WTC11 (cell line): Measurements from ENCODE around the gene RIOK1. TPM values are rescaled to one million over a fixed set of nuclear protein-coding genes. Genes with fewer than 3 reads are reported as not detected.

ENCODE experiments used
- ATAC-seq: fragments of 200-7000 bp; cut with Tn5 transposase; 2 replicates; pipeline ENCODE4 v1.10.0; 2021; ENCODE audit warnings: mild to moderate bottlenecking, moderate library complexity
- CTCF ChIA-PET: fragments of 300-600 bp; sonication (Branson Sonifier 250); formaldehyde crosslinking; loops from one replicate; lab custom pipeline; 2021; ENCODE audit warnings: antibody characterized with exemption; lab: Charles Lee
- POLR2A ChIA-PET: fragments of 350-600 bp; sonication (Branson Sonifier 250); formaldehyde crosslinking; loops from one replicate; lab custom pipeline; 2021; ENCODE audit warnings: antibody characterized with exemption; lab: Charles Lee
- DNase-seq: peaks from one replicate; pipeline ENCODE4 v3.0.0; 2021; ENCODE audit warnings: low spot score
- H3K27ac Mint-ChIP-seq: 2 replicates; pipeline ENCODE4 v1.8.0; 2021; ENCODE audit warnings: mixed read lengths
- H3K27me3 Mint-ChIP-seq: 2 replicates; pipeline ENCODE4 v1.8.0; 2021; ENCODE audit warnings: low read depth, mild to moderate bottlenecking, moderate library complexity, mixed read lengths
- H3K36me3 Mint-ChIP-seq: 2 replicates; pipeline ENCODE4 v1.8.0; 2021; ENCODE audit warnings: mixed read lengths
- H3K4me1 Mint-ChIP-seq: 2 replicates; pipeline ENCODE4 v1.8.0; 2022; ENCODE audit warnings: mixed read lengths
- H3K4me3 Mint-ChIP-seq: 2 replicates; pipeline ENCODE4 v1.8.0; 2021; ENCODE audit warnings: mild to moderate bottlenecking, moderate library complexity, mixed read lengths
- H3K9me3 Mint-ChIP-seq: 2 replicates; pipeline ENCODE4 v1.8.0; 2021; ENCODE audit warnings: mixed read lengths
- CREM ChIP-seq: sonication (generic); formaldehyde crosslinking; IDR thresholded peaks from 2 replicates; pipeline ENCODE4 v1.8.1; 2022; ENCODE audit warnings: mild to moderate bottlenecking, missing genetic modification reagents, moderate library complexity
- ESRRA ChIP-seq: sonication (generic); formaldehyde crosslinking; IDR thresholded peaks from 2 replicates; pipeline ENCODE4 v1.8.1; 2022; ENCODE audit warnings: mild to moderate bottlenecking, missing genetic modification reagents, borderline replicate concordance
- JAZF1 ChIP-seq: fragments of 250-450 bp; sonication (Bioruptor Pico); IDR thresholded peaks from 2 replicates; pipeline ENCODE4 v1.9.0; 2021; ENCODE audit warnings: moderate library complexity, mild to moderate bottlenecking, inconsistent platforms
- NFE2L1 ChIP-seq: sonication (generic); formaldehyde crosslinking; IDR thresholded peaks from 2 replicates; pipeline ENCODE4 v1.8.1; 2023; ENCODE audit warnings: missing genetic modification reagents
- ZBTB21 ChIP-seq: sonication (generic); formaldehyde crosslinking; IDR thresholded peaks from 2 replicates; pipeline ENCODE4 v1.8.1; 2023; ENCODE audit warnings: mild to moderate bottlenecking, missing genetic modification reagents, borderline replicate concordance
- ZNF219 ChIP-seq: sonication (generic); formaldehyde crosslinking; IDR thresholded peaks from 2 replicates; pipeline ENCODE4 v1.8.0; 2023; ENCODE audit warnings: missing genetic modification reagents, mild to moderate bottlenecking, borderline replicate concordance
- total RNA-seq: library from RNA; stranded (reverse); gene quantifications from 3 replicates; pipeline ENCODE4 v1.2.3, GENCODE V29; 2021
- TF ChIP-seq, protein P1 (sequence below): fragments of 200-600 bp; IDR thresholded peaks from 2 replicates; pipeline ENCODE4 v1.8.0; 2022; ENCODE audit warnings: antibody characterized with exemption
- TF ChIP-seq, protein P2 (sequence below): sonication (generic); formaldehyde crosslinking; IDR thresholded peaks from 2 replicates; pipeline ENCODE4 v1.8.0; 2022; ENCODE audit warnings: mild to moderate bottlenecking, missing genetic modification reagents
- TF ChIP-seq, protein P3 (sequence below): sonication (generic); formaldehyde crosslinking; IDR thresholded peaks from 2 replicates; pipeline ENCODE4 v1.8.1; 2022; ENCODE audit warnings: mild to moderate bottlenecking, moderate library complexity, missing genetic modification reagents
- TF ChIP-seq, protein P4 (sequence below): sonication (generic); formaldehyde crosslinking; IDR thresholded peaks from 2 replicates; pipeline ENCODE4 v1.8.1; 2023; ENCODE audit warnings: mild to moderate bottlenecking, missing genetic modification reagents
- TF ChIP-seq, protein P5 (sequence below): sonication (generic); formaldehyde crosslinking; IDR thresholded peaks from 2 replicates; pipeline ENCODE4 v1.8.1; 2022; ENCODE audit warnings: missing genetic modification reagents, borderline replicate concordance
- TF ChIP-seq, protein P6 (sequence below): sonication (generic); formaldehyde crosslinking; IDR thresholded peaks from 2 replicates; pipeline ENCODE4 v1.8.1; 2023; ENCODE audit warnings: mild to moderate bottlenecking, missing genetic modification reagents, moderate library complexity
- TF ChIP-seq, protein P7 (sequence below): sonication (generic); formaldehyde crosslinking; IDR thresholded peaks from 2 replicates; pipeline ENCODE4 v1.8.0; 2022; ENCODE audit warnings: mild to moderate bottlenecking, missing genetic modification reagents
- TF ChIP-seq, protein P8 (sequence below): sonication (generic); formaldehyde crosslinking; IDR thresholded peaks from 2 replicates; pipeline ENCODE4 v1.8.0; 2023; ENCODE audit warnings: mild to moderate bottlenecking, missing genetic modification reagents

The RIOK1 gene
- total RNA-seq, 1 experiment from 2014 or later, result 25.6 TPM

DNA sequence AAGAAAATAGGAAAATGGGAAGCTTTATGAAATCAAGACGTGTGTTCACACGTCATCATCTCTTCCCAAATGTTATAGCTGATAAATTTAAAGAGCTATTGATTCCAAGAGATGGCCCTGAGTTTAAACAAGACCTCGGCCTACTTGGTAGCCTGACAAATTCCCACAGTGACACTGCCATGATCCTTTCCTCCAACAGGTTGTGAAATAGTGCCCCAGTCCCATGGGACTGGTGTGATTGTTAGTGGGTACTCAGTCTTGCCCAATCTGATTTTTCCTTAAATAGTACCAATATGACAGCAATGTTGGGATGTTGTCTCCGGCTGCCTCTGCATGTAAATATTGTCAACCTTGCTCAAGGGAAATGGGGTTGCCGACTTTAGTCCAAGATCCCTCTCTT is 34.5 kb downstream of the RIOK1 start:
- peaks cover 5% of the 10 kb centered on the region; the same call in 1 of the 2 replicates for H3K36me3 Mint-ChIP-seq
- ChIA-PET POLR2A (interaction anchor here (0.6 kb wide), 1 partner anchor 172 kb away, joined by 3 read pairs; no protein-coding TSS in a partner anchor), CTCF (interaction anchor here (0.7 to 2.1 kb wide), 5 partner anchors 11 to 192 kb away, joined by 3 to 9 read pairs (median 6); no protein-coding TSS in a partner anchor)
- H3K27ac Mint-ChIP-seq, result peak overlapping the region; percentile 30; the same call in 1 of the 2 replicates
- H3K27me3 Mint-ChIP-seq, result no peaks in the 10 kb centered on the region
- TF ChIP-seq, protein P1, sequence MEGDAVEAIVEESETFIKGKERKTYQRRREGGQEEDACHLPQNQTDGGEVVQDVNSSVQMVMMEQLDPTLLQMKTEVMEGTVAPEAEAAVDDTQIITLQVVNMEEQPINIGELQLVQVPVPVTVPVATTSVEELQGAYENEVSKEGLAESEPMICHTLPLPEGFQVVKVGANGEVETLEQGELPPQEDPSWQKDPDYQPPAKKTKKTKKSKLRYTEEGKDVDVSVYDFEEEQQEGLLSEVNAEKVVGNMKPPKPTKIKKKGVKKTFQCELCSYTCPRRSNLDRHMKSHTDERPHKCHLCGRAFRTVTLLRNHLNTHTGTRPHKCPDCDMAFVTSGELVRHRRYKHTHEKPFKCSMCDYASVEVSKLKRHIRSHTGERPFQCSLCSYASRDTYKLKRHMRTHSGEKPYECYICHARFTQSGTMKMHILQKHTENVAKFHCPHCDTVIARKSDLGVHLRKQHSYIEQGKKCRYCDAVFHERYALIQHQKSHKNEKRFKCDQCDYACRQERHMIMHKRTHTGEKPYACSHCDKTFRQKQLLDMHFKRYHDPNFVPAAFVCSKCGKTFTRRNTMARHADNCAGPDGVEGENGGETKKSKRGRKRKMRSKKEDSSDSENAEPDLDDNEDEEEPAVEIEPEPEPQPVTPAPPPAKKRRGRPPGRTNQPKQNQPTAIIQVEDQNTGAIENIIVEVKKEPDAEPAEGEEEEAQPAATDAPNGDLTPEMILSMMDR, result no peak
- TF ChIP-seq, protein P2, sequence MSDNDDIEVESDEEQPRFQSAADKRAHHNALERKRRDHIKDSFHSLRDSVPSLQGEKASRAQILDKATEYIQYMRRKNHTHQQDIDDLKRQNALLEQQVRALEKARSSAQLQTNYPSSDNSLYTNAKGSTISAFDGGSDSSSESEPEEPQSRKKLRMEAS (CRISPR knock-in tag), result no peak
- TF ChIP-seq, protein P3, sequence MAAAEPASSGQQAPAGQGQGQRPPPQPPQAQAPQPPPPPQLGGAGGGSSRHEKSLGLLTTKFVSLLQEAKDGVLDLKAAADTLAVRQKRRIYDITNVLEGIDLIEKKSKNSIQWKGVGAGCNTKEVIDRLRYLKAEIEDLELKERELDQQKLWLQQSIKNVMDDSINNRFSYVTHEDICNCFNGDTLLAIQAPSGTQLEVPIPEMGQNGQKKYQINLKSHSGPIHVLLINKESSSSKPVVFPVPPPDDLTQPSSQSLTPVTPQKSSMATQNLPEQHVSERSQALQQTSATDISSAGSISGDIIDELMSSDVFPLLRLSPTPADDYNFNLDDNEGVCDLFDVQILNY (CRISPR knock-in tag), result no peak
- TF ChIP-seq NFE2L1 (CRISPR knock-in tag) (no peak), ZNF219 (CRISPR knock-in tag) (no peak), CREM (no peak), ESRRA (CRISPR knock-in tag) (no peak), ZBTB21 (CRISPR knock-in tag) (no peak), JAZF1 (CRISPR knock-in tag) (no peak)
- TF ChIP-seq, protein P4, sequence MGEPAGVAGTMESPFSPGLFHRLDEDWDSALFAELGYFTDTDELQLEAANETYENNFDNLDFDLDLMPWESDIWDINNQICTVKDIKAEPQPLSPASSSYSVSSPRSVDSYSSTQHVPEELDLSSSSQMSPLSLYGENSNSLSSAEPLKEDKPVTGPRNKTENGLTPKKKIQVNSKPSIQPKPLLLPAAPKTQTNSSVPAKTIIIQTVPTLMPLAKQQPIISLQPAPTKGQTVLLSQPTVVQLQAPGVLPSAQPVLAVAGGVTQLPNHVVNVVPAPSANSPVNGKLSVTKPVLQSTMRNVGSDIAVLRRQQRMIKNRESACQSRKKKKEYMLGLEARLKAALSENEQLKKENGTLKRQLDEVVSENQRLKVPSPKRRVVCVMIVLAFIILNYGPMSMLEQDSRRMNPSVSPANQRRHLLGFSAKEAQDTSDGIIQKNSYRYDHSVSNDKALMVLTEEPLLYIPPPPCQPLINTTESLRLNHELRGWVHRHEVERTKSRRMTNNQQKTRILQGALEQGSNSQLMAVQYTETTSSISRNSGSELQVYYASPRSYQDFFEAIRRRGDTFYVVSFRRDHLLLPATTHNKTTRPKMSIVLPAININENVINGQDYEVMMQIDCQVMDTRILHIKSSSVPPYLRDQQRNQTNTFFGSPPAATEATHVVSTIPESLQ (CRISPR knock-in tag), result no peak
- TF ChIP-seq, protein P5, sequence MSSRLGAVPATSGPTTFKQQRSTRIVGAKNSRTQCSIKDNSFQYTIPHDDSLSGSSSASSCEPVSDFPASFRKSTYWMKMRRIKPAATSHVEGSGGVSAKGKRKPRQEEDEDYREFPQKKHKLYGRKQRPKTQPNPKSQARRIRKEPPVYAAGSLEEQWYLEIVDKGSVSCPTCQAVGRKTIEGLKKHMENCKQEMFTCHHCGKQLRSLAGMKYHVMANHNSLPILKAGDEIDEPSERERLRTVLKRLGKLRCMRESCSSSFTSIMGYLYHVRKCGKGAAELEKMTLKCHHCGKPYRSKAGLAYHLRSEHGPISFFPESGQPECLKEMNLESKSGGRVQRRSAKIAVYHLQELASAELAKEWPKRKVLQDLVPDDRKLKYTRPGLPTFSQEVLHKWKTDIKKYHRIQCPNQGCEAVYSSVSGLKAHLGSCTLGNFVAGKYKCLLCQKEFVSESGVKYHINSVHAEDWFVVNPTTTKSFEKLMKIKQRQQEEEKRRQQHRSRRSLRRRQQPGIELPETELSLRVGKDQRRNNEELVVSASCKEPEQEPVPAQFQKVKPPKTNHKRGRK, result no peak
- TF ChIP-seq, protein P6, sequence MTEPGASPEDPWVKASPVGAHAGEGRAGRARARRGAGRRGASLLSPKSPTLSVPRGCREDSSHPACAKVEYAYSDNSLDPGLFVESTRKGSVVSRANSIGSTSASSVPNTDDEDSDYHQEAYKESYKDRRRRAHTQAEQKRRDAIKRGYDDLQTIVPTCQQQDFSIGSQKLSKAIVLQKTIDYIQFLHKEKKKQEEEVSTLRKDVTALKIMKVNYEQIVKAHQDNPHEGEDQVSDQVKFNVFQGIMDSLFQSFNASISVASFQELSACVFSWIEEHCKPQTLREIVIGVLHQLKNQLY, result no peak
- TF ChIP-seq, protein P7, sequence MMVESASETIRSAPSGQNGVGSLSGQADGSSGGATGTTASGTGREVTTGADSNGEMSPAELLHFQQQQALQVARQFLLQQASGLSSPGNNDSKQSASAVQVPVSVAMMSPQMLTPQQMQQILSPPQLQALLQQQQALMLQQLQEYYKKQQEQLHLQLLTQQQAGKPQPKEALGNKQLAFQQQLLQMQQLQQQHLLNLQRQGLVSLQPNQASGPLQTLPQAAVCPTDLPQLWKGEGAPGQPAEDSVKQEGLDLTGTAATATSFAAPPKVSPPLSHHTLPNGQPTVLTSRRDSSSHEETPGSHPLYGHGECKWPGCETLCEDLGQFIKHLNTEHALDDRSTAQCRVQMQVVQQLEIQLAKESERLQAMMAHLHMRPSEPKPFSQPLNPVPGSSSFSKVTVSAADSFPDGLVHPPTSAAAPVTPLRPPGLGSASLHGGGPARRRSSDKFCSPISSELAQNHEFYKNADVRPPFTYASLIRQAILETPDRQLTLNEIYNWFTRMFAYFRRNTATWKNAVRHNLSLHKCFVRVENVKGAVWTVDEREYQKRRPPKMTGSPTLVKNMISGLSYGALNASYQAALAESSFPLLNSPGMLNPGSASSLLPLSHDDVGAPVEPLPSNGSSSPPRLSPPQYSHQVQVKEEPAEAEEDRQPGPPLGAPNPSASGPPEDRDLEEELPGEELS, result no peak
- TF ChIP-seq, protein P8, sequence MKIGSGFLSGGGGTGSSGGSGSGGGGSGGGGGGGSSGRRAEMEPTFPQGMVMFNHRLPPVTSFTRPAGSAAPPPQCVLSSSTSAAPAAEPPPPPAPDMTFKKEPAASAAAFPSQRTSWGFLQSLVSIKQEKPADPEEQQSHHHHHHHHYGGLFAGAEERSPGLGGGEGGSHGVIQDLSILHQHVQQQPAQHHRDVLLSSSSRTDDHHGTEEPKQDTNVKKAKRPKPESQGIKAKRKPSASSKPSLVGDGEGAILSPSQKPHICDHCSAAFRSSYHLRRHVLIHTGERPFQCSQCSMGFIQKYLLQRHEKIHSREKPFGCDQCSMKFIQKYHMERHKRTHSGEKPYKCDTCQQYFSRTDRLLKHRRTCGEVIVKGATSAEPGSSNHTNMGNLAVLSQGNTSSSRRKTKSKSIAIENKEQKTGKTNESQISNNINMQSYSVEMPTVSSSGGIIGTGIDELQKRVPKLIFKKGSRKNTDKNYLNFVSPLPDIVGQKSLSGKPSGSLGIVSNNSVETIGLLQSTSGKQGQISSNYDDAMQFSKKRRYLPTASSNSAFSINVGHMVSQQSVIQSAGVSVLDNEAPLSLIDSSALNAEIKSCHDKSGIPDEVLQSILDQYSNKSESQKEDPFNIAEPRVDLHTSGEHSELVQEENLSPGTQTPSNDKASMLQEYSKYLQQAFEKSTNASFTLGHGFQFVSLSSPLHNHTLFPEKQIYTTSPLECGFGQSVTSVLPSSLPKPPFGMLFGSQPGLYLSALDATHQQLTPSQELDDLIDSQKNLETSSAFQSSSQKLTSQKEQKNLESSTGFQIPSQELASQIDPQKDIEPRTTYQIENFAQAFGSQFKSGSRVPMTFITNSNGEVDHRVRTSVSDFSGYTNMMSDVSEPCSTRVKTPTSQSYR (CRISPR knock-in tag), result no peak
- no peaks in the 10 kb centered on the region; the same call in 1 of the 2 replicates for H3K9me3 Mint-ChIP-seq
- no peak overlapping the region for H3K4me3 Mint-ChIP-seq
- H3K4me1 Mint-ChIP-seq, result peaks cover 12% of the 10 kb centered on the region
- DNase-seq, result no peak
- ATAC-seq, result no peak
